Measurements from ENCODE around the gene CACNA2D4.

Gene CACNA2D4

DNA sequence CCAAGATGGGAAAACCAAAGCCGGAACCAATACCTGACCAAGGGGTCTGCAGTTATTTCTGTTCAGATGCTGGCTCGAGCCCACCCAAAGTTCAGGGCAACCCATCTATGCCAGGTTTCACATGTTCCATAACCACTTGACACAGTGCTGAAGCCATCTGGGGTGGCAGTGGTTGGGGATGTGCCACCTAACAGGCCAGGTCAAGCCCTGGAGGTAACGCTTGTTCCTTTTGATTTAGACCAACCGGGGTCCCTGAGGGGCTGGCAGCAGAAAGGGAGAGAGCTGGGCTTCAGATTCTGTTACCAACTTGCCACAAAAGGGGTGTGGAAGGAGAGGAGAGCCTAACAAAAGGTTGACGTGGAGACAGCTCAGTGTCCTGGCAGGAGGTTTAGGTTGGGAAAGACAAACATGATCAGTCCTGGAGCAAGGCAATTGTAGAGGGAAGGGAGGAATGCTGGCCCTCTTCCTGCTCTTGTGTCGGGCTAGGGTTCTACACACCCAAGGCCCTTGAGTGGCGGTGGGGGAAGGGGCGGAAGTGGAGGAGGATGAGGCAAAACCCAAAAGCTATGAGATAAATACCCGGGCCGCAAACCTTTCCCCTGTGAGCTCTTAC lies 31.9 kb downstream of the CACNA2D4 start:
- no peak for DNase-seq (ENCODE audit: low read depth in 2 of 2, low spot score in 1 of 2)

DNA sequence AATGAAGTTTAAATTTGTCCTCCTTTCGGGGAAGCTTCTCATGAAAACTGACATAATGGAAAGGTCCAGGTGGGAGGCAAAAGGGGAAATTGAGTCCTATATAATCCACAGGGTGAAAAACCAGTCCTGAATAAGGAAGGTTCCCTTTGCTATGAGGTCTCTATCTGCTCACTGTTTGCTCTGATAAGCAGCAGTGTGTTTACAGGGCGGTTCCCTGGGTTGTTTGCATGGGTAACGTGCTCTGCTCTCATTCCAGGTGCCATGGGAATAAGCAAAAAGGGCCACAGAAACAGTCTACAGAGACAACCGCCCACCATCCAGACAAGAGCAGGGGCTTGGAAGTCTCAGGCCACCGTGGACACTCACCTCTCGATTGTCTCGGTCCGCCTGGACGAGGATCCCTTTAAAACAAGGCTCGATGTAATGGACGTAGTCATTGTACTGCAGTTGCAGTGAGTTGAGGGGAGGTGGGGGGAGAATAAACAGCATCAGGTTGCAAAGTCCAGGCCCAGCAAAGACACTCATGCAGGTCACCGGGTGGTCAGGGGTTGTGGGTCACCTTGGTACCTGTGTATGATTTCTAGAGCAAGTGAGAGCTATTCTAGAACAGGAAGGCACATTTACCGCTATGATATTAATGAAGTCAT lies 32.7 kb downstream of the CACNA2D4 start:
- DNase-seq (ENCODE audit: low read depth in 2 of 2, low spot score in 1 of 2) = no peak

DNA sequence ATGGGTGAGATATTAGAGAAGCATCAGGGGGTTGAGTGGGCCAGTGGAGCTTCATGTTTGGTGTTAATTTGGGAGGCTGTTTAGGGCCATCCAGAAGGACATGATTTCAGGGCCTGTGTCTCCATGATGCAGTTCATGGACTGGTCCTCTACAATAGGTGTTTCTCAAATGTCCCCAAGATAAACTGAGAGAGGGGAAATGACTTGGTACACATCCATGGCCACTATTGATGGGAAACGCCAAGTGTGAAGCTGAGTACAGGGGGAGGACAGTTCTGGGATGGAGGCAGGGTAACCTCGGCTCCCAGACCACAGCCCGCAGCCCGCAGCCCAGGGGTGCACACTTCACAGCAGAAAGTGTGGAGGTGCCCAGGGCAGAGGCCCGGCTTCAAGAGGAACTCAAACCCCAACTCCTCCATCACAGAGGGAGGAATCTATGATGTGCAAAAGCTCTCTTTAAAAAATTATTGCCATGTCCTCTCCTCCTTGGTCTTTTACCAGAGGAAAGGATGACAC lies 33.3 kb downstream of the CACNA2D4 start:
- DNase-seq (ENCODE audit: low read depth in 2 of 2, low spot score in 1 of 2) = no peak

DNA sequence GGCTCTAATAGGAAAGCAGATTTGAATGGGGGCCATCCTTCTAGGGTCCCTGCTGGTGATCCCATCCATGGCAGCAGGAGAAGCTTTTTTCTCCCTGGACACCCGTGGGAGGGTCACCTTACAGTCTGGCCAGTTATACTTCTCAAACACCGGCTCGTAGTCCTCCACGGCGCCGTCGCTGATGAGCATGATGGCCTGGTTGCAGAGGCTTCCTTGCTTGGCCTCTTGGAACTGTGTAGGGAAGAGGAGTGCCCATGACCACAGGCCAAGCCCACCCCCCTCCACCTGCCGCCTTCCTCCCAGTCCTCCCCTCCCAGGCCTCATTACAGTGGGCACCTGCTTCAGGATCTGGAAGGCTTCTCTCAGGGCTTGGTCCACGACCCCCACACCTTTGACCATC lies 33.8 kb downstream of the CACNA2D4 start:
- no peak for DNase-seq (ENCODE audit: low read depth in 2 of 2, low spot score in 1 of 2)

DNA sequence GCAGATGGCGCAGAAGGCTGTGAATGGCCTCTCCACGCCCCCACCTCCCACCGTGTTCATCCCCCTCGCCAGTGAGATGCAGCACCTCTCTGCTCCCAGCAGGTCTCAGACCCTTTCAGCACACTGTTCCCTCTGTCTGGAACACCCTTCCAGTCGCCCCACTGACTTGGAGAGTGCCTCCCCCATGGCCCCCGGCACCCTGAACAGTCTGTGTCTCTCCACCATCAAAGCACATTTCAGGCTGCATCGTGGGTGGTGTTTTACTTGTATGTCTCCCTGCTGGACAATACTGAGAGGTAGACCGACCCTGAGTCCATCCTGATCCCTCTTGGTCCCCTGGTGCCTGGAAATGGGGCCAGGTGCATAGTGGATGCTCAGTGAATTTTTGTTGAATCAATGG lies 34.9 kb downstream of the CACNA2D4 start:
- no peak for DNase-seq (ENCODE audit: low read depth in 2 of 2, low spot score in 1 of 2)

DNA sequence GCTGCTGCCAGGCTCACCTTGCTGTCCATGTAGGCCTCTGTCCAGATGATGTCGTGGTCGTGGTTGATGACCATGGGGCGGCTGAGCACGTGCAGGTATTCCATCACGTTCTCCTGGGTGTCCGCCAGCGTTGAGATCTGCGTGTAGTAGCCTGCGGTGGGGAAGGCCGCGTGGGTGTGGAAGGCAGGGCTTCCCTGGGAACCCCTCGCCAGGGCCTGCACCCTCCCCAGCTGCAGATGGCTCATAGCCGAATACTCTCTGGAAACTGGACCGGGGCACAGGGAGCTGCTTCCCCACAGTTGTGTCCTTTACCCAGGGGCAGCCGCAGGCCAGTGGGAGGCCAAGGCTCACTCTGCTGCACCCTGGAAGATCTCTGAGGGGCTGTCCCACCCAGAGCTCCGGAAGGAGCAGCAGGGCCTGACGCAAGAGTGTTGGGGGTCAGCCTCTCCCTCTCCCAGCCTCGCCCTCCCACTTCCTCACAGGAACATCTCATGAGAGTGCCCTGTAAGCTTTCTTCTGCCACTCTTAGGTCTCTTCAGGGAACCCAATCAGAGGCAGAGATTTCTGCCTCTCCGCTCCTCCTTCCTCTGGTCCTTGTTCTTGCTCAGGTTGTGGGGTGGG lies 35.5 kb downstream of the CACNA2D4 start:
- no peak for DNase-seq (ENCODE audit: low read depth in 2 of 2, low spot score in 1 of 2)

DNA sequence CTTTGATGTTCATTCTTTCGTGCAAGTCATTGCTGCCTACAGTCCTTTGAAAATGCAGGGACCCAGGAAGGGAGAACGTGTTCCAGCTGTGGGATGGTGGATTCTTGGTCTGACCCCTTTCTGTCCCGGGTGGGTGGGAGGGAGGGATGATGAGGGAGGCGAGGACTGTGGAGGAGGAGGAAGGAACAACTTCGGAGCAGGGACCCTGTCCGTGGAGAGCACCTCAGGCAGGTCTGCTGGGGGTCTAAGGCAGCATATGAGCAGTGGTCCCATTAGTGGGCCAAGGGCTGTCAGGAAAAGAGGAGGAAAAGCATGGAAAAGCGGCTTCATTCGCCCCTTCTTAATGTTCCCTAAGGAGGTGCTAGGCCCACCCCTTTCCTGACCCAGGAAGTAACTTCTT lies 36.0 kb downstream of the CACNA2D4 start:
- DNase-seq (ENCODE audit: low read depth in 2 of 2, low spot score in 1 of 2) = no peak

DNA sequence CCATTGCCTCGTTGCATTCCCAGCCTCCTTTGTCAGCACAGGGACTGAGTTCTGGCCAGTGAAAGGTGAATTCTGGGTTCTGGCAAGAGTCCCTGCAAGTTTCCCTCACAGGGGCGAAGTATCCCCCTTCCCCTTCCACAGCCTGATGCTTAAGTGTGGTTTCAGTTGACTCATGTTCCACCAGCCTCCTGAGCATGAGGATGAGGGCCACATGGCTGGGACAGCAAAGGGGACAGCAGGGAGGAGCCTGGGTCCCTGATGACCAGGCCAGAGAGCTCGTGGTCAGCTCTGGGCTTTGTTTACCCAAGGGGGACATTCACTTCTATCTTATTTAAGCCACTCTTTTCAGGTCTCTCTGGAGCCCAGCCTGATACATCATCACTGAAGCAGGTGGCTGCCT lies 36.5 kb downstream of the CACNA2D4 start:
- no peak for DNase-seq (ENCODE audit: low read depth in 2 of 2, low spot score in 1 of 2)

DNA sequence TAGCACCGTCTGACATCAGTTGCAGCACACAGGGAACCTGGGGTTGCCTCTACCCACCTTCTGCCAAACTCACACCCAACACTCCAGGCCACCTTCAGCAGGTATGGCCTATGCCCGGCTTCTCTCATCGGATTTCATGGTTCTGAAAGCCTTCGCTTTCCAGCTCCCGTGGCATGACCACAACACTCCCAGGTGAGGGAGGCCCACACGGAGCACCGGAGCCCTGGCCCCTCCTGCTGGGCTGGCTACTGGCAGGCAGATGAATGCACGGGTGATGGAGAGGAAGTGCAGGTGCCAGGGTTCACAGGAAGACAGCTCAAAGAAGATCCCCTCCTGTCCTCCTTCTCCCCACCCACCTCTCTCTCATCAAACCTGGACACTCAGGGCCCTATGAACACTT lies 37.2 kb downstream of the CACNA2D4 start:
- no peak for DNase-seq (ENCODE audit: low read depth in 2 of 2, low spot score in 1 of 2)

DNA sequence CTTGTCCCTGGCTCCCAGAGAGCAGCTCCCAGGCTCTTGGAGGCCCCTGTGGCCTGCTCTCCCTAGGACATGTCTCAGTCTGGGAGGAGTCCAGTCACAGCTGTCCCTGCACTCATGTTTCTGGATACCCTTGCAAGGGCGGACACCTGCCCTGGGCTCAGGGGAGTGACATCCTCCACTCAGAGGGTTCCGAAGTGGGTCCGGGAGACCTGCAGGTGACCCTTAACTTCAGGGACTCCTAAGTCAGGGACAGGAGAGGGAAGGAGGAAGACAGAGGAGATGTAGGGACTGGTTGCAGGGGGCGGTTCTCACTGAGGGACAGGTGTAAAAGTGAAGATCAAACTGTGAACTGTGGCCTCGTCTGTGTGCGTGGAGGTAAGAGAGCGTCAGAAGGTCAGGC lies 37.6 kb downstream of the CACNA2D4 start:
- DNase-seq (ENCODE audit: low read depth in 2 of 2, low spot score in 1 of 2) = no peak

DNA sequence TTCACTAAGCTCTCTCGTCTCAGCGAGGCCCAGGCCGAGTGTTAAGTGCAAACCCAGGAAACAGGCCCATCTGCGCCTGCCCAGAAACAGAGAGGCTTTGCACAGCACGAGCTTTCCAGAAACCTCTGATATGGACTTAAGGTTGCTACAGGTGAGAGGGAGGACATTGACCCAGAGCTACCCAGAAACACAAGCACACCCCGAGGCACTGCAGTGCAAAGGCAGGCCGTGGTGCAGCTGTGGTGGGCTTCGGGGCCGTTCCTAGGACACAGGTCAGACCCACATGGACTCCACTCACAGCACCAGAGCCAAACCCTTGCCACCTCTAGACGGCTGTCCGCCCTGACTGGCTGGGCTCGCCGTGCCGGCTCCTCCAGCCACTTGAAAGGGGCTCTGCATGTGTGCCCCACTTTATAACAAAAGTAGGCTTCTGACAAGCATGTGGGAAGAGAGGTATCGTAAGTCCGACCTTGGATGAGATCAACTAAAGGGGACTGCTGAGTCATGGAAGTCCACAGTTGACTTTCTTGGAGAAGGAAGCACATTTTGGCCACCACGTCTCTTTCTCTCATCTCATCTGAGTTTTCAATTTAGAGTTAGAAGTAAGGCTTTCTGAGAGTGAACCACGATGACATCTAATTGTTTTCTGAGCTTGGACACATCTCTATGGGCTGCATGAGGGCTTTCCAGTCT lies 38.2 kb downstream of the CACNA2D4 start:
- no peak for DNase-seq (ENCODE audit: low read depth in 2 of 2, low spot score in 1 of 2)

DNA sequence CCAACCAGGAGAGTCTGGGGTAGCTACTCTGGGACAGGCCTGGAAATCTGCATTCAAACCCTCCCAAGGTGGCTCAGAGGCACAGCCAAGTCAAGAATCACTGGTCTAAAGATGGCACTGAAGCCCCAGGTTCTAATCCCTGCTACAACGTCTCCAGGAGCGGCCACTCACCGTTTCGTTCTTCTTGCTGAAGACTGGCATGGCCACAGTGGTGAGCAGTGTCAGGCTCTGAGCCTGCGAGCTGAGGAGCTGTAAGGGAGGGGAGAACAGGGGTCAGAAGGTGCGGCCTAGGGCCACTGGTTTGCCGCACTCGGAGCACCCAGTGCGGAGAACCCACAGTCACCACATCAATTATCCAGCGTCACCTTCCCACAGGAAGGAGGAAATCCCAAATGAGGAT lies 38.8 kb downstream of the CACNA2D4 start:
- no peak for DNase-seq (ENCODE audit: low read depth in 2 of 2, low spot score in 1 of 2)

DNA sequence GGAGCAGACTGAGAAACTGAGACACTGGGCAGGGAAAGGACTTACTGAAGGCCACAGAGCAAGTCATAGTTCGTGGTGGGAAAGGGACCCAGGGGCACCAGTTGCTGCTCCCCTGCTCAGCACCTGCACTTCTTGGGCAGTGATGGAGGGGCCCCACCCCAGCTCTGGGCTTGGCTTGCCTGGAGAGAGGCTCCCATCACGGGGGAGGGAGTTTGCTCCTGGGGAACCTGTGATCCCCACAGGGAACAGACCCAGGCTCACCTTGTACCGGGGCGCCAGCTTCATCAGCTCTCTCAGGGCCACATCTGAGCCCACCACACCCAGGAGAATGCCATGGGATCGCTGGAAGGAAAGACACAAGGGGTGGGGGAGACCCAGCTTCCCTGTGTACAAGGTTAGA lies 39.8 kb downstream of the CACNA2D4 start:
- DNase-seq (ENCODE audit: low read depth in 2 of 2, low spot score in 1 of 2) = no peak

DNA sequence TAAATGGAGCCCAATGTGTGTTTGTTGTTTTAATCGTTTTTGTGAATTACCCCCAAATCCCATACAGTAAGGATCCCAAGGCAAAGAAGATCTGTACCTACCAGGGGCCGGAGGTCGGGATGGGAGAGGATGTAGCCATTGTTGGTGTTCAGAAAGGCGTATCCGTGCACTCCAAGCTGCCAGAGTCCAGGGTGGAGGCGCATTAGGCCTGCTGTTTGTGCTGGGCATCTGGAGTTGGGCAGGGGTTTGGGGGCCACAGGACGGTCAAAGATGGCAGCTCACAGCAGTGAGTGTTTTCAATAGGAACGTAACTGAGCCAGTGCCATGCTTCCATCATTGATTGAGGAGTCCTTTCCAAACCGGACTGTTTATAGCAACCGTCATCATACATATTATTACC lies 40.2 kb downstream of the CACNA2D4 start:
- DNase-seq (ENCODE audit: low read depth in 2 of 2, low spot score in 1 of 2) = no peak

DNA sequence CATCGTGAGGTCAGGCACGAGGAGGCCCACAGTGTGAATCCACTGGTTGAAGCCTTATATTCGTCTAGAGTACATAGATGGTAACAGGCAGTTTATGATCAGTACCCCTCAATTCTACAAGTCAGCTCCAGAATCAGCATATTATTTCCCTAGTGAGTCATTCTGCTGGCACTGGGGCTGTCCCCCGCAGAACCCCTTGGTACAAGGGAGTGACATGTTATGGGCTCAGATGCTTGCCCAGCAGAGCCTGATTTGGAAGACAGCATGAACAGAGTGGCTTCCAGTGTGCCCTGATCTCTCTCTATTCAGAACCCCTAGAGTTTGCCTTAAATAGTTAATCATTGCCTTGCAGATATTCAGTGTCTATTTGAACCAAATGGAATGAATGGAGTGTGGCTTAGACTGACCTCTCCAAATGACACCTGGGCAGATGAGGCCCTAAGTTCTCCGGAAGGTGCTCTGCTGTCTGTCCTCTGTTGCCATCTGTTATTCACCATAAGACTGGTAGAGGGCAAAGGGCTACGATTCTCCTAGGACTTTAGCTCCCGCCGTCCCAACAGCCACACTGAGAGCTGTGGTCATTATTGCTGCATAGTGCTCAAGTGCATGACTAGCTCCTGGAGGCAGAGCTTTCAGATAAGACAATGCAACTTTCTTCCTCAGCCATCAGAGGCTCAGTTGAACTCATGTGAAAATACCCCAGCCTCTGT lies 41.1 kb downstream of the CACNA2D4 start:
- DNase-seq (ENCODE audit: low read depth in 2 of 2, low spot score in 1 of 2) = no peak

DNA sequence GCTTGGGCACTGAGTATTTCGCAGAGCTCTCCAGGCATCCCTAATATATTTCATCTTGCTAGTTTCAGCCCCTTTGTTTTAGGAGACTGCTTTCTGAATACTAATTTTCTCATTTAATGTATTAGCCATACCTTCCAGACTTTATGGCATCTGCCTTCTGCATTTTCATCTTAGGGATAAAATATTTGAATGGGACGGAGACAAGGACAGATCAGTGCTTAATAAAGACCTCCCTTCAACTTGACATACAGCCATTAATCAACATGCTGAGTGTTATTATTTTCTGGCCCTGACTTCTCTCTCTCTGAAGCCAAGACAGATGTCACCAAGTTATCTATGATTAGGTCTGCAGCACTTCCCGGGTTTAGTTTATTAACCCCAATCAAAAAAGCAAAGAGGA lies 42.4 kb downstream of the CACNA2D4 start:
- no peak for DNase-seq (ENCODE audit: low read depth in 2 of 2, low spot score in 1 of 2)

DNA sequence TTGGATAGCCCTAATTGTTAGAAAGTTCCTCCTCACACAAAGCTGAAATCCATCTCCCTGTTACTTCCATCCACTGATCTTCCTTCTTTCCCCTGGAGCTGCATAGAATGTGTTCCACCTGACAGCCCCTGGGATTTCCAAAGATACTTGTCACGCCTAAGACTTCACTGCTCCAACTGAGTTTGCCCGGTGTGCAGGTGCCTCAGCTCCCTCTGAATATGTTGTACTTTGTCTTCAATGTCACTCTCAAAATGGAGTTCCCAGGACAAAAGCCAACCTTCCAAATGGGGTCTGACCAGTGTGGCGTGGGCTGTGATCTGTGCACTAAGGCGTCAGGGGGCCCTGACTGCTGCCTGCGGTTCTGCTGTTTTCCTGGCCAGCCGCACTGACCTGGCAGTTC lies 42.8 kb downstream of the CACNA2D4 start:
- DNase-seq (ENCODE audit: low read depth in 2 of 2, low spot score in 1 of 2) = no peak

DNA sequence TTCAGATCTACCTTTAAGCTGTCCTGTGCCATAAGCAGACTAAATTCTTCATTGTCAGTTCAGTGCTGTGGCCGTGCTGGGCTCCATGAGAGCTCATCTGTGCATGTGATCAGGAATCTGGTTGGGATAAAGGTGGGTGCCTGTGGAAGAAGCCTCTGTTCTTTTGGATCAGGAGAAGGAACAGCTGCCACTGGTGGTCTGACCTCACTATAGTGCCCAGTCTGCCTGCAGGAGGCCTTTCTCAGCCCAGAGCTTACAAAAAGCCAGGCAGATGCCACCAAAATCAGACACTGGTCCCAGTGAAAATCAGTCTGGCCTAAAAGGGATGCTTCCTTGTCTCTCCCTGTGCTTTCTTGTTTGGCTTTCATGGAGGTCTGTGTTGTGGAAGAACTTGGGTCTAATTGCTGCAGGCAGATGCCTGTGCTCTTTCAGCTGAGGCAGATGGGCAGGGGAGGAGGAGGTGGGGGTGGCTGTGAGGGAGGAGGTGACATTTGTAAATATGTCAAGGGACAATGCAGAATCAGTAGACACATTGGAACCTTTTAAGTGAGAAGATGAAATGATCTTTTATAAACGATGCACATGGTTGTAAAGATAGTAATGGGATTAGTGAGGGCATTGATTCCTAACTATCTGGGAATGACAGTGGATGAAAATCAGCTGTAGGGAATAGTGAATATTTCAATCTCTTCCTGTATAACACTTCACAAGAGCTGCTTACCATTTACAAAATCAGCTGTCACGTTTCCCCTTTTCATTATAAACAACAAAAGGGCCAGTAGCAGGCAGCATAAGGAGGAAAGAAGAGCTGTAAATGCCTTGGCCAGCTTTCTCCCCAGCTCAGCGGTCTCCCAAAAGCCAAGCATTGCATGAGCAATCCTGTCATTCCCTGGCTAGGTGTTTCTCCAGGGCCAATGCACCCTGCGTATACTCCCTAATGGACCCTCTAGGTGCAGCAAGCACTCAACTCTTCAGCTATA lies 44.6 kb downstream of the CACNA2D4 start:
- DNase-seq (ENCODE audit: low read depth in 2 of 2, low spot score in 1 of 2) = no peak

DNA sequence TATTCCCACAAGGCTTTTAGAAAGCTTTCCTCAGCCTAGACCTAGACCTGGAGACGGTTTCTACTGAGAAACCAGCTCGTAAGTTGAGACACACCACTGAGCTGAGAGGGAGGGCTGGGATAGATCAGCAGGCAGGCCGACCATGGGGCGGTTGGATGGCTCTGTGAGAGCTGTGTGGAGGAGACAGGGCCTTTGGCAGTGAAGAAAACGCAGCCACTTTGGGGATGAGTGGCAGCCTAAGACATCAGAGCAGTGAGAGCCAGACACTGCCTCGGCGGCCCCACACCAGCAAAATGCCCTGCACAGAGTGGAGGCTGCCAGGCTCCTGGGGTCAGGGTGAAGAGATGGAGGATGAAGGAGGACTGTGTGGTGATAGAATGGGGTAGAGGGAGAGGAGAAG lies 46.0 kb downstream of the CACNA2D4 start:
- DNase-seq (ENCODE audit: low read depth in 2 of 2, low spot score in 1 of 2) = no peak

DNA sequence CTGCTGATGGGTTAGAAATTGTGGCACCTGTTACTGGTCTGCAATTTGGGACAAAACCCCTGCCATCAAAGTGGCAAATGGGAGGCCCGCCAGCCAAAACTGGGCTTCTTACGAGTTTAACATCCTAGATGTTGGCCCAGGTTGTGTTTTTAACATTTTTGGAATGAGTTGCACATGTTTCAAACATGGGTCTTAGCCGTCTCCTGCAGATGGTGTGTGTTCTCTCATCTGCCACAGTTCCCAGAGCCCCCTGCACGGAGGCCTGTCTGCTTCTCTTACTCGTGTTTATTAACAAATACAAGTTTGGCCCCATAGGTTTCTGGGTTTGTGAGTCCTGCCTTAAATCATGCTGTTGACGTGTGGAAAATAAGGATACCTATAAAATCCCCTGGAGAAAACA lies 46.5 kb downstream of the CACNA2D4 start:
- no peak for DNase-seq (ENCODE audit: low read depth in 2 of 2, low spot score in 1 of 2)

Measured in stimulated activated CD8-positive, alpha-beta memory T cell treated with anti-CD3 and anti-CD28 coated beads, Interleukin-4, amount 100 ng/mL, for 1 hour (primary cell).